DMS79 (cell line): ENCODE data around the gene WWC1.

ENCODE experiments used
- DNase-seq: peaks from one replicate; lab custom pipeline; 2025; lab: John Stamatoyannopoulos, UW

WWC1 gene

GRCh38 chr5:168446983-168447619 is 155.7 kb downstream of the WWC1 start:
- DNase-seq = no peak

- no peak for DNase-seq
These were observed 156.4 kb downstream of the WWC1 start for GRCh38 chr5:168447808-168448207.

- no peak for DNase-seq
These were observed 157.7 kb downstream of the WWC1 start for GRCh38 chr5:168449166-168449565.

GRCh38 chr5:168451565-168451964 is 160.1 kb downstream of the WWC1 start:
- DNase-seq = no peak

- no peak for DNase-seq
These were observed 163.8 kb downstream of the WWC1 start for GRCh38 chr5:168455201-168455600.

GRCh38 chr5:168457542-168457941 is 166.1 kb downstream of the WWC1 start:
- DNase-seq = no peak

- DNase-seq = no peak
These were observed 169.2 kb downstream of the WWC1 start for GRCh38 chr5:168460606-168461005.

GRCh38 chr5:168463081-168463480 is 171.6 kb downstream of the WWC1 start:
- no peak for DNase-seq

GRCh38 chr5:168464214-168464613 is 172.8 kb downstream of the WWC1 start:
- DNase-seq = no peak

GRCh38 chr5:168464641-168465040 is 173.2 kb downstream of the WWC1 start:
- DNase-seq = no peak

- DNase-seq = no peak
These were observed 176.4 kb downstream of the WWC1 start for GRCh38 chr5:168467755-168468330.

GRCh38 chr5:168468836-168469235 is 177.4 kb downstream of the WWC1 start:
- DNase-seq = no peak

GRCh38 chr5:168469816-168470215 is 178.4 kb downstream of the WWC1 start:
- DNase-seq = no peak

GRCh38 chr5:168471785-168472184 is 180.3 kb downstream of the WWC1 start:
- DNase-seq = no peak

- no peak for DNase-seq
These were observed 180.9 kb downstream of the WWC1 start for GRCh38 chr5:168472329-168472728.

GRCh38 chr5:168474319-168474718 is 182.9 kb downstream of the WWC1 start:
- DNase-seq = no peak

- no peak for DNase-seq
These were observed 185.6 kb downstream of the WWC1 start for GRCh38 chr5:168477060-168477459.

- DNase-seq = no peak
These were observed 187.7 kb downstream of the WWC1 start for GRCh38 chr5:168479166-168479565.

GRCh38 chr5:168480601-168481000 is 189.2 kb downstream of the WWC1 start:
- no peak for DNase-seq

GRCh38 chr5:168481330-168481788 is 189.9 kb downstream of the WWC1 start:
- DNase-seq = no peak

- no peak for DNase-seq
These were observed 190.9 kb downstream of the WWC1 start for GRCh38 chr5:168482361-168482760.

GRCh38 chr5:168486136-168486879 is 194.9 kb downstream of the WWC1 start, which contains the start of gene RARS1:
RARS1 (plus strand) TSS chr5:168486471; CDS start chr5:168486499, 28 bp downstream.
- peak; percentile 69 for DNase-seq

- DNase-seq = no peak
These were observed 197.6 kb downstream of the WWC1 start for GRCh38 chr5:168489059-168489458.
